ENCODE measurements around the gene KAZN.

The KAZN gene

DNA sequence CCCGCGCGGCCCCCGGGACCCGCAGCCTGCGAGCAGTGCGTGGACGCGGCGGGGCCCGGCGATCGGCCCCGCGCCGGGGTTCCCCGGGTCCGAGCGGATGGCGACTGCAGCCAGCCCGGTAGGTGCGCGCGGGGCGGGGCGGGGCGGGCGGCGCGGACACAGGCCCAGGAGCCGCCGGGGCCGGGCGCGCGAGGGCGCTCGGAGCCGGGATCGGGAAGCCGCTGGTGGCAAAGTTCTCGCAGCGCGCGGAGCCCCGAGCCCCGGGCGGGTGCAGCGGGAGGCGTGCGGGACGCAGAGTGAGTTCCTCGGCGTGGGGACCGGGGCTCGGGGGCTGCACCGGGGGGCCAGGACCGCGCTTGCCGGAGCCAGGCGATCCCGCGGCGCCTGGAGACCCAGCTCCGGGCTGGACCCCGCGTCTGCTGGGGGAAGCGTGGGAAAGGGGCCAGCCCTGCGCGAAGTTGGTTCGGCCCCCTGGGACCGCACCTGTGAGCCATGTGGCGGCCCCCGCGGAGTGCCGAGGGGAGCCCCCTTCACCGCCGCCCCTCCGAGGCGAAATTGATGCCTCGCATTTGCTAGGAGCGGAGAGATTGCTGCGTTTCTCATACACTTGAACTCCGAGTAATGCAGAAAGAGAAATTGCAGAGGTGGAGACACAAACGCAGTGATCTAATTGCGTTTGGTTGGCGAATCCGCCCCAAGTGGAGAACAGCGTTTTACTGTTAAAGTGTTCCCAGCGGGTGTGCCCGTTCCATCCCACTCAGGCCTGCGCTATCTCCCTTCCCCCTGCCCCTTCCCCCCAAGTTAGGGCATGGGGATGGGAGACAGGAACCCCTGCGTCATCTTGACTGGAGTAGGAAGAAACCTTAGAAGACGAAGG lies 326.2 kb downstream of the KAZN start:
- DNase-seq = no peak

DNA sequence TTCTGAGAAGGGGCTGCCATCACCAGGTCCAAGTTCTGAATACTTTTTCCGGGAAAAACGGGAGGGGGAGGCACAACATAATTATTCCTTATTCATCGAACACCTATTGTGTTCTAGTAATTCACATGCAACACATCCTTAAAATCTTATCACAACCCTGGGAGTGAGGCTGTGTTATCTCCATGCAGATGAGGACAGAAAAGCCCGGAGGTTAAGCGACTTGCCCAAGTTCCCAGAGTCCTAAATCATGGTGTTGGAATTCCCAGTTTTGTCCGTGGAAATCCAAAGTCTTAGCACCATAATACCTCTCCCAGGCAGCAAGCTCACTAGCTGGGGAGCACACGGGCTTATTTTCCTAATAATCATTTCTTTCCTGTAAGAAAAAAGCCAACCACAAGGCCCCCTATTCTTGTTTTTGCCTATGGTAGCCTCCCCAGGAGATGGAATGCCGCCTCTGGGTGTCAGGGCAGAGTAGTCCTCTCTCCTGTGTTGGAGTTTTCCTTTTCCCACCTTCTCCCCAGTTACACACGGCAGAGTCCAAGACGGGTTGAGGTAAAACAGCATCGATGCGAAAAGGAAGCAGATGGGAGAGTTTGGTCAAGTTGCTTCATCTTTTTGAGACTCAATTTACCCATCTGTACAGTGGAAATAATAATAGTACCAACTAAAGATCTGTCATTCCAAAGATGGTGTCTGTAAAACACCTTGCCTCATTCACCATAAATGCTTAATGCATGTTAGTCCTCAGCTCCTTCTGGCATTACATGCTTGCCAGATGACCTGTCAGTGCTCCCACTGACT lies 327.1 kb downstream of the KAZN start:
- no peak for DNase-seq

- no peak for DNase-seq
Measured at GRCh38 chr1:14926229-14926628, 327.7 kb downstream of the KAZN start.

DNA sequence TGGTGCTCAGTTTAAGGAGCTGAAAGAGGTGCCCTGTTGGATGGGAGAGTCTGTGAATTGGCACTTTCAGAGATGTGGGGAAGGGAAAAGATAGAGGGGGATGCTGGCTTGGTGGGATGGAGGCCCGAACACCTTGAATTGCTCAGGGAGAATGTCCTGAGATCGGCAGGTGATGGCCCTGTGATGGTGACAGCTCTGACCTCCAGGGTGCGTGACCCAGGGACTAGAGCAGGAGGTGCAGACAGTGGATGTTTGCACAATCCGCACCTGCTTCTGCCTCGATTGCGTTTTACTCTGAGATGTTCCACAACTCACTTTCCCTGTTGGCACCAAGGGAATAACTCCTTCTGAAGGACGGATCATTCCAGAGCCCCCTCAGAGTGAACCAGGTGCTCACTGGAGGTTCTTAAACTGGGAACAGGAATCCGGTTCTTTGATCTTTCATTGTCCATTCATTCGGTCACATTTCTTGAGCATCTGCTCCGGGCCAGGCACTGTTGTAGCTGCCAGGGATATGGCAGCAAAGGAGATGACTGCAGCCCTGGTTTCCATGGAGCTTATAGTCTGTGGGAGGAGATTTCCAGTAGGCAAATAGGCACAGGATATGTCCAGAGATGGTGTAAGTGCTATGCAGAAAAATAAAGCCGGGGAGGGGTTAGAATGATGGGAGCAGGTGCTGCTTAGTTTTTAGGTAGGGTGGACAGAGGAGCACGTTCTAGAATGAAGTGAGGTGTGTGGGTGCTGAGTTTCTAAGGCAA lies 328.5 kb downstream of the KAZN start:
- no peak for DNase-seq

DNA sequence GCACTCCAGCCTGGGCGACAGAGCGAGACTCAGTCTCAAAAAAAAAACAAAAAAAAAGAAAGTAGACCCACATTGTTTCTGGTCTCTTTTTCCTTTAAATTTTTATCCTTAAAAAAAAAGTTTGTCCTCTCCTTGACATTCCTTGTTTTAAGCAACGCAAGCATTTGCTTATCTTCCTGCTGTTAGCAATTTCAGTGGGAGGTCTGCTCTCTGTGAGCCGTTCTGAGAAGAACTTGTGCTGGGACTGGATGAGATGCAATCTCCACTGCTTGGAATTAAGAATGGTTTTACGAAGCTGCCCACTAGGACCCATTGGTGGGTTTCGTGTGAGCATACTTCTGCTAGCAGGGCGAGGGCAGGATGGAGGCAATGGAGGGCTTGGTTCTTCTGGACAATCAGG lies 329.9 kb downstream of the KAZN start:
- no peak for DNase-seq

GRCh38 chr1:14928886-14929546 lies 330.5 kb downstream of the KAZN start:
- DNase-seq = no peak

GRCh38 chr1:14929547-14930246 lies 331.2 kb downstream of the KAZN start:
- DNase-seq = no peak

DNA sequence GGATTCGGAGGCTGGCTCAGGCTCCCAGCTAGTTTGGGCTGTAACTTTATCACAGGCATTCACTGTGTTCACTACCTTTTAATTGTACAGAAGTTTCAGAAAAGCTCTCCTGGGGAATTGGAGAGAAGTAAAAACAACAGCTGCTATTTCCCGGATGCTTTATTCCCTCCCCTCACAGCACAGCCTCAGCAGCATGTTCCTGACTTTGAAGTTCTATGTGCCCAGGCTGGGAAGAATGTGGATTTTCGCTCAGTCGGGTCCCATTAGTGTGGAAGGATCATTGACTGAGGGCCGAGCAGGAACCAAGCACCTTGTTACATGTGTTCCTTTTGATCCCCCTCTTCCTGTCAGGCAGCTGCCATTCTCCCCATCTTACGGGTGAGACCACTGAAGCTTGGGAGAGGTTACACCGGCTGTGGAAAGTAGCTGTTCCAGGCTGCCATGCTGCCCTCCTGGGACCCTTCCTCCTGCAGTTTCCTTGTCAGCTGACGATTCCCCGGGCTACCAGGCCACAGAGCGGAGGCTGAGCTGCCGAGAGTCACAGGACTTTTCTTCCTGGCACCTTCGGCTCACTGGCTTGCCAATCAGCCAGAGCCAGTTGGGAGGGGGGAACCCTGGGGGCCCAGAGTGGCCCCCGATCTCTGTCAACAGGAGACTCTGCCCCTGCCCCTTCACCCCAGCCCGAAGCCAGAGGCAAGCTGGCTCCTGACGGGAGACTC lies 331.9 kb downstream of the KAZN start:
- no peak for DNase-seq

DNA sequence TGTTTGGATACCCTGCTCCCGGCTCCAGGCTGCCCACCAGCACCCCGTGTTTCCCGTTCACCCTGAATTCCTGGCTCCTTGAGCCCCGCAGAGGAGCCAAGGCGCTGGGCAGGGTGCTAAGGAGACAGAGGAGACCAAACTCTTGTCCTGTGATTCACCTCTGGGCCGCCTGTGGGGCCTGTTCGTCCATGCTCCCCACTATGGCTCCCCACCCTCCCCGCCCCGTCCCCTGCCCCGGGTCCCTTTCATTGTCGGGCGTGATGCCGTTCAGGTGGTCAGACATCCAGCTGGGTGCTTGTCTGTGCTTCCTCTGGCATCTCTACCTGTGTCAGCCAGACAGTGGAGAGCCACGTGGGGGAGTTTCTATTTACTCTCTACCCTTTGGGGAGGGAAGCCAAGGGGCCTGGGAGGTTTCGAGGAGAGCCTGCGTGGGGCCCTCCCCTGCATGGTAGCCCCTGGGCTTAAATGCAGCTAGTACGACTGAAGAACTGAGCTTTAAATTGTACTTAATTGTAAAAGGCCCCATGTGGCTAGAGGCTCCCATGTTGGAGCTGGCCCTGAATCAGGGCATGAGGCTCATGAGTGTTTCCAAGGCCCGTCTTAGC lies 333.7 kb downstream of the KAZN start:
- DNase-seq = no peak

- no peak for DNase-seq
Measured at GRCh38 chr1:14934867-14935266, 336.4 kb downstream of the KAZN start.

GRCh38 chr1:14936815-14937214 lies 338.3 kb downstream of the KAZN start:
- no peak for DNase-seq

DNA sequence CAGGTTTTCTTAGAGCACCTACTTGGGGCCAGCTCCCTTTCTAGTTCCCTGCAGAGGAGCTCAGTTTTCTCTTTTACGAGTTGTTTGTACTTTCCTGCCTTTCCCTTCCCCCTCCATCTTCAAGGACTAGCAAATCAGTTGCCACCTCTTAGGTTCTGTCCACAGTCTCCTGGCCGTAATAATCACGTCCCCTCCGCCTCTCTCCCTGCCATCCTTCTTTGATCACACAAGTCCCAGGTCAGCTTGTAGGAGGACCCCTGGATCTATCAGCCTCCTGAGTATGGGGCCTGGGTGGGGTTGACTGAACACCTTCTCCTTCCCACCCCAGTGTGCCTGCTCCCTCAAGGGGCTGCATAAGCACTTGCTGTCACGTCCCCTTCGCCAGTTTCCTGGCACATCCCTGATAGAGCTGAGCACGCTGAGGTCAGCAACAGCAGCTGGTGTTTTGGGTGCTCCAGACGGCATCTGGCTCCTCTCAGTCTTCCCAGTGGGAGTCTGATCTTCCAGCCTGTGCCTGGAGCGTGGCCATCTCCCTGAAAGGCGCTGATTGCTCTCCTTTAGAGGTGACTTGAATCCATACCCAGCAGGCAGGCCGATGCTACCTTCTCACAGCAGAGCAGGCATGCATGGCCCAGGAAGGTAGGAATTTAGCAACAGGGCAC lies 338.9 kb downstream of the KAZN start:
- no peak for DNase-seq

- DNase-seq = no peak
Measured at GRCh38 chr1:14939527-14940284, 341.2 kb downstream of the KAZN start.

DNA sequence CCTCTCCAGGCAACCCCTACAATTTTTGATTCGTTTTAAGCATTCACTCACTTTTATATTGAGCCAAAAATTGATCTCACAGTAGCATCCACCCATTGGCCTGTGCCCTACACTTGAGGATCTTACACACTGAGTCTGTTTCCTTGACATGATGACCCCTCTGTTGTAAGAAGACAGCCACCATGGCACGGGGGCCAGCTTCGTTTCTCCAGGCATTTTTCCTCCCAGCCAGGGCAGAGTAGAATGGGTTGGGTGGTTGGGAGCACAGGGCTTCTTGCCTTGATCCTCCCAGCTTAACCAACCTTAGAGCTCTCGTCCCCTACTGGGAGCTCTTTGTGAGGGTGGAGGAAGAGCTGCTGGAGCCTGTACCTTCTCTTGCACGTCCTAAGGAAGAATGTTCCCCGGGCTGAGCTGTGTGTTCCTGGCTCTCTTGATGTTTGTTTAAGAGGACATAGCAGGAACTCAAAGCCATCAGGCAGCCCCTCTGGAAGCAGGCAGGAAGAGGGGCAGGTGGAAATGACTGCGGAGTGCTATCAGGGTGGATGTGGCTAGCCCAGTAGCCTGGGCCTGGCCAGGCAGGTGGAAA lies 341.9 kb downstream of the KAZN start:
- no peak for DNase-seq

DNA sequence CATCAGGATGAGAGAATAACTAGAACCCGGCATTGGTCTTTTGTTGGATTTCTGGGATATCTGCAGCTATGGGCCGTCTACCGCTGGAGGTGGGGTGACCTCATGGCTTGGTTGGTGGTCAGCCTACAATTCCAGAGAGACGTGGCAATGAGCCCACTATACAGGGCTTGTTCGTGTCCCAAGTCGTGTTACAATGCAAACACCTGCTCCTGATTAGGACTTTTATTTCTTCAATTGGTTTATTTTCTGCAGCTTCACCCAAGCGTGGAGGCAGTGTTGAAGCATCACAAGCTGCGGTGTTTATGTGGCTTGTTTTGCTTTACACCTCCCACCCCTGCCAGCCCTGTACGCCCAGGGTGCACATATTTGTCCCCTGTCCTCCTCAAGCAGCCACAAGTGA lies 343.4 kb downstream of the KAZN start:
- DNase-seq = no peak

DNA sequence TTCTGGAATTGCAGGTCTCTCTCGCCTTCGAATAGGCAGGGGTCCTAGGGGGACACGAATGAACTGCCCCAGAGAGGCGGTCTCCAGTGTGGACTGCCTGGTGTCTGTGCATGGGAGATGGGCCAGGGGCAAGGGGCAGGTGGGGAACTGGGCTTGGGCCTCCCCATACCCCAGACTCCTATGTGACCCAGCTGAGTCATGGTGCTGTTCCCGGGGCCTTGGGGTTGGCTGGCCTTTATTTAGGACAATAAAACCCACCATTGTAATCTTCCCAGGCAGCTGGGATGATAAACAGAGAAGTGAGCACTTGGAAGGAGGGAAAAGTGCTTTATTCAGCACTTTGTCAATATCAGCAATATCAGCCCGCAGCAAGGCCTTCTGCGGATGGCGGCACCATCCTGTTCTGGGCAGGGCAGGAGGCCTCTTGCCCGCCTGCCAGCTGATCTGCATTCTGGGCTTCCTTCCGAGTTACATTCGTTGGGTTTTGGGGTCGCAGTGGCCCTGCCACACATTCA lies 346.0 kb downstream of the KAZN start:
- no peak for DNase-seq

- DNase-seq = no peak
Measured at GRCh38 chr1:14945132-14946010, 346.9 kb downstream of the KAZN start.

- DNase-seq = no peak
Measured at GRCh38 chr1:14946011-14946359, 347.5 kb downstream of the KAZN start.
